ENCODE measurements around the gene DTD1.

DNA sequence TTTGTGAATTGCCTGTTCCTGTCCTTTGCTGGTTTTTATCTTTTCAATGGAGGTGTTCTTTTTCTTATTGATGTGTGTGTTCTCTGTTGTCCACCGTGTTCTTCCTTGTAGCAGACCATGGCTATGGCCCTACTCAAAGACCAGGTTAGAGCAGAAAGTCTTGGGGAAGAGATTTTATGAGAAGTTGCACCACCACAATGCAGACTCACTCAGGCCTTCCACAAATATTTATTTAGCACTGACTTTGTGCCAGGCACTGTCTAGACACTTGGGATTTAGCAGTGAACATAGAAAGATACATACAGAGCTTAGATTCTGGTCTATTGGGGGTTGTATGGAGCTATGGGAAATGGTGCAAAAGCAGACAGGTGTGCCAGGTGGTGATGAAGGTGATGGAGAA is 98.8 kb downstream of the DTD1 start:
- peak; percentile 50 for TF ChIP-seq POLR2AphosphoS5 (IDR thresholded peaks at IDR 0.05)
- TF ChIP-seq, protein P1, sequence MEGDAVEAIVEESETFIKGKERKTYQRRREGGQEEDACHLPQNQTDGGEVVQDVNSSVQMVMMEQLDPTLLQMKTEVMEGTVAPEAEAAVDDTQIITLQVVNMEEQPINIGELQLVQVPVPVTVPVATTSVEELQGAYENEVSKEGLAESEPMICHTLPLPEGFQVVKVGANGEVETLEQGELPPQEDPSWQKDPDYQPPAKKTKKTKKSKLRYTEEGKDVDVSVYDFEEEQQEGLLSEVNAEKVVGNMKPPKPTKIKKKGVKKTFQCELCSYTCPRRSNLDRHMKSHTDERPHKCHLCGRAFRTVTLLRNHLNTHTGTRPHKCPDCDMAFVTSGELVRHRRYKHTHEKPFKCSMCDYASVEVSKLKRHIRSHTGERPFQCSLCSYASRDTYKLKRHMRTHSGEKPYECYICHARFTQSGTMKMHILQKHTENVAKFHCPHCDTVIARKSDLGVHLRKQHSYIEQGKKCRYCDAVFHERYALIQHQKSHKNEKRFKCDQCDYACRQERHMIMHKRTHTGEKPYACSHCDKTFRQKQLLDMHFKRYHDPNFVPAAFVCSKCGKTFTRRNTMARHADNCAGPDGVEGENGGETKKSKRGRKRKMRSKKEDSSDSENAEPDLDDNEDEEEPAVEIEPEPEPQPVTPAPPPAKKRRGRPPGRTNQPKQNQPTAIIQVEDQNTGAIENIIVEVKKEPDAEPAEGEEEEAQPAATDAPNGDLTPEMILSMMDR (IDR thresholded peaks at IDR 0.05) = no peak
